OCI-LY7 (cell line): Measurements from ENCODE around the gene TMEM244. TPM values are rescaled to one million over a fixed set of nuclear protein-coding genes. Genes with fewer than 3 reads are reported as not detected.

ENCODE experiments used
- BruUV-seq: library from RNA; stranded (reverse); fragments of 400-500 nt; replicated peaks from 2 replicates; lab custom pipeline; 2021; lab: Mats Ljungman, UMichigan
- CTCF ChIA-PET: fragments of 300-600 bp; sonication (Branson Sonifier 250); formaldehyde crosslinking; loops from one replicate; lab custom pipeline; 2022; ENCODE audit warnings: antibody characterized with exemption; ENCODE audit not compliant: unreplicated experiment; lab: Charles Lee
- POLR2A ChIA-PET: fragments of 300-600 bp; sonication (Branson Sonifier 250); formaldehyde crosslinking; loops from one replicate; lab custom pipeline; 2022; ENCODE audit warnings: antibody characterized with exemption; lab: Charles Lee
- DNase-seq: peaks from one replicate; pipeline ENCODE4 v3.0.0-alpha.2; 2015; ENCODE audit warnings: low spot score
- H2AFZ ChIP-seq: fragments of 200-600 bp; sonication (generic), shearing (Covaris generic); 2 replicates; pipeline ENCODE4 v1.6.1; 2014; ENCODE audit warnings: mild to moderate bottlenecking, antibody characterized with exemption, low read length, moderate library complexity
- H3K27ac ChIP-seq: fragments of 200-600 bp; sonication (generic); 2 replicates; pipeline ENCODE4 v1.5.1; 2014; ENCODE audit warnings: mixed run types, low read depth, mild to moderate bottlenecking, moderate library complexity, low read length, inconsistent platforms; ENCODE audit not compliant: poor library complexity, severe bottlenecking
- H3K36me3 ChIP-seq: fragments of 200-600 bp; sonication (generic); 2 replicates; pipeline ENCODE4 v1.6.1; 2014; ENCODE audit warnings: mild to moderate bottlenecking, antibody characterized with exemption, low read length, moderate library complexity, mixed read lengths; ENCODE audit not compliant: insufficient read depth
- H3K4me1 ChIP-seq: fragments of 200-600 bp; sonication (generic); 2 replicates; pipeline ENCODE4 v1.5.1; 2014; ENCODE audit warnings: mild to moderate bottlenecking, low read length; ENCODE audit not compliant: insufficient read depth, poor library complexity, severe bottlenecking
- H3K4me2 ChIP-seq: fragments of 200-600 bp; sonication (generic); 2 replicates; pipeline ENCODE4 v1.6.1; 2014; ENCODE audit warnings: mild to moderate bottlenecking, low read length
- H3K4me3 ChIP-seq: fragments of 200-600 bp; sonication (generic); 2 replicates; pipeline ENCODE4 v1.5.1; 2014; ENCODE audit warnings: mild to moderate bottlenecking, low read depth, low read length; ENCODE audit not compliant: poor library complexity, severe bottlenecking
- H3K79me2 ChIP-seq: fragments of 200-600 bp; sonication (generic); 2 replicates; pipeline ENCODE4 v1.6.1; 2016; ENCODE audit warnings: low read depth, mild to moderate bottlenecking, low read length, moderate library complexity, mixed read lengths; ENCODE audit not compliant: insufficient read depth
- H3K9me2 ChIP-seq: fragments of 200-600 bp; sonication (generic); 2 replicates; pipeline ENCODE4 v1.6.1; 2016; ENCODE audit warnings: mild to moderate bottlenecking, low read length, mixed read lengths; ENCODE audit not compliant: insufficient read depth
- H3K9me3 ChIP-seq: fragments of 200-600 bp; sonication (generic); 2 replicates; pipeline ENCODE4 v1.6.1; 2014; ENCODE audit warnings: mild to moderate bottlenecking, mixed run types, low read length, mixed read lengths
- H4K20me1 ChIP-seq: fragments of 200-600 bp; sonication (generic); 2 replicates; pipeline ENCODE4 v1.6.1; 2014; ENCODE audit warnings: mild to moderate bottlenecking, antibody characterized with exemption, low read length, moderate library complexity, mixed read lengths; ENCODE audit not compliant: insufficient read depth
- CTCF ChIP-seq: fragments of 200-600 bp; sonication (generic); conservative IDR thresholded peaks from 2 replicates; pipeline ENCODE4 v1.5.1; 2014; ENCODE audit warnings: mild to moderate bottlenecking, antibody characterized with exemption, low read length, moderate library complexity, mixed read lengths
- EZH2phosphoT487 ChIP-seq: fragments of 200-600 bp; sonication (generic); IDR thresholded peaks from 2 replicates; pipeline ENCODE4 v1.6.1; 2018; ENCODE audit warnings: low read depth, borderline replicate concordance, mild to moderate bottlenecking, mixed run types, antibody characterized with exemption, low read length, moderate library complexity, mixed read lengths
- intact Hi-C: fragments of 100-400 bp; cut with micrococcal nuclease; formaldehyde crosslinking; loops from one replicate; pipeline ENCODE4 v1.10.0; 2022; ENCODE audit not compliant: unreplicated experiment
- total RNA-seq, 2 experiments: library from RNA; depleted of rRNA in 1 of 2; stranded (reverse); fragments of >200 nt in 1 of 2; shearing (Covaris generic) in 1 of 2; gene quantifications; 2 replicates each; pipeline ENCODE4 v1.2.3, GENCODE V29; 2014 to 2022

TMEM244 gene
- total RNA-seq, 2 experiments from 2014 or later: not detected

- CTCF ChIA-PET: no interaction called here
- POLR2A ChIA-PET: interaction anchor here (0.7 to 1.3 kb wide), 2 partner anchors 9 to 18 kb away, joined by 3 to 6 read pairs; no protein-coding TSS in a partner anchor
These were observed 74.6 kb downstream of the TMEM244 start for GRCh38 chr6:129786548-129786947.

GRCh38 chr6:129785756-129786135, 75.4 kb downstream of the TMEM244 start:
- Histone ChIP-seq H3K9me2 (no peaks in the 10 kb centered on the region), H3K4me2 (no peak overlapping the region), H3K79me2 (no peaks in the 10 kb centered on the region), H3K9me3 (no peaks in the 10 kb centered on the region), H2AFZ (no peak overlapping the region), H3K4me1 (no peaks in the 10 kb centered on the region), H4K20me1 (no peaks in the 10 kb centered on the region), H3K36me3 (no peaks in the 10 kb centered on the region), H3K4me3 (no peak overlapping the region), H3K27ac (no peak overlapping the region)
- DNase-seq: no peak
- no TSS peak for BruUV-seq
- ChIA-PET CTCF (interaction anchor here (1.5 kb wide), 1 partner anchor 10 kb away, joined by 5 read pairs; no protein-coding TSS in a partner anchor), POLR2A (interaction anchor here (1.3 kb wide), 1 partner anchor 8 kb away, joined by 6 read pairs; no protein-coding TSS in a partner anchor)
- TF ChIP-seq EZH2phosphoT487 (no peak), CTCF (no peak)
- intact Hi-C loops: no loop called here

More at GRCh38 chr6:129786548-129786947, 74.6 kb downstream of the TMEM244 start:
- no peak overlapping the region for H3K27ac ChIP-seq
- H3K4me3 ChIP-seq: no peak overlapping the region
- DNase-seq: no peak
- no peaks in the 10 kb centered on the region for H3K9me3 ChIP-seq
- no peaks in the 10 kb centered on the region for H4K20me1 ChIP-seq
- no peaks in the 10 kb centered on the region for H3K9me2 ChIP-seq
- no TSS peak for BruUV-seq
- H3K36me3 ChIP-seq: no peaks in the 10 kb centered on the region
- TF ChIP-seq EZH2phosphoT487 (no peak), CTCF (no peak)
- no peak overlapping the region for H3K4me2 ChIP-seq
- no peak overlapping the region for H2AFZ ChIP-seq
- H3K79me2 ChIP-seq: no peaks in the 10 kb centered on the region
- intact Hi-C loops: no loop called here
- H3K4me1 ChIP-seq: no peaks in the 10 kb centered on the region

GRCh38 chr6:129785047-129785755, 75.9 kb downstream of the TMEM244 start:
- intact Hi-C loops: no loop called here
- Histone ChIP-seq H3K9me3 (no peaks in the 10 kb centered on the region), H3K79me2 (no peaks in the 10 kb centered on the region), H3K36me3 (no peaks in the 10 kb centered on the region), H3K4me2 (no peak overlapping the region), H3K9me2 (no peaks in the 10 kb centered on the region), H3K4me3 (no peak overlapping the region), H3K27ac (no peak overlapping the region), H2AFZ (no peak overlapping the region), H3K4me1 (no peaks in the 10 kb centered on the region), H4K20me1 (no peaks in the 10 kb centered on the region)
- ChIA-PET CTCF (interaction anchor here (1.5 kb wide), 1 partner anchor 10 kb away, joined by 5 read pairs; no protein-coding TSS in a partner anchor), POLR2A (interaction anchor here (0.7 kb wide), 1 partner anchor 216 kb away, joined by 3 read pairs; no protein-coding TSS in a partner anchor)
- no TSS peak for BruUV-seq
- no peak for DNase-seq
- TF ChIP-seq EZH2phosphoT487 (no peak), CTCF (no peak)
